ENCODE data around the gene GPR146.

DNA sequence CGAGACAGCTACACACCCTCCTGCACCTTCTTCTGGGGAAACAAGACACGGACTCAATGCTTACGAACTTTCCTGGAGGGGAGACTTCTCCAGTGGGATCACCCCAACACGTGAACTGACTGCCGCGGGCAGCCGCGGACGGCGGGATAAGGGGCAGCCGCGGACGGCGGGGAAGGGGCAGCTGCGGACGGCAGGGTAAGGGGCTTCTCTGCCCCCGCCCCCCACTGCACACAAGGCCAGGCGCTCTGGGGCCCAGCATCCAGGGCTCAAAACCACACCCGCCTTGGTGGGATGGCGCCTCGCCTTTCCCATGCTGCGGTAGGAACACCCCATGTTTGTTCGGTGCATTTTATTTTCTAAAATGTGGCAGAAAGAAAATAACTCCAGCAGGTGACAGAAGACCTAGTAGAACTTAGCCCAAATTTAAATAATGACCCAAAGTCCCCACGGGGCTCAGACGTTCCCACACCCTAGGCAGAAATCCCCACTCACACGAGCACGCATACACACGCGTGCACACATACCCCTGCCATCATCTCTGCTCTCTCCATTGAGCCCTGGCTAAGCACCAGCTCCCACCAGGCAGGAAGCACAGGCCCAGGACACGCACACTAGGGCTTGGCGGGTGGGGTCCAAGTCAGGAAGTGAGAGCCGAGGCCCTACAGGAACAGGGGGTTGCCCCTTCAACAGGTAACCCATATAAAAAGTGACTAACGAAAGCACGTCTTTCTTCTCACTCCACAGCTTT, 26.6 kb upstream of the GPR146 start:
- TF ChIP-seq CHD1 (IDR thresholded peaks at IDR 0.05; ENCODE audit: low read depth, low read length): no peak
- TF ChIP-seq EGR1 (IDR thresholded peaks at IDR 0.05; ENCODE audit: borderline replicate concordance, low read depth, low read length): no peak
- TF ChIP-seq RAD21 (IDR thresholded peaks at IDR 0.05 in 1 of 2, conservative IDR thresholded peaks at IDR 0.05 in 1 of 2; ENCODE audit: low read depth in 2 of 2, low read length in 2 of 2): no peak
- TF ChIP-seq, protein P1, sequence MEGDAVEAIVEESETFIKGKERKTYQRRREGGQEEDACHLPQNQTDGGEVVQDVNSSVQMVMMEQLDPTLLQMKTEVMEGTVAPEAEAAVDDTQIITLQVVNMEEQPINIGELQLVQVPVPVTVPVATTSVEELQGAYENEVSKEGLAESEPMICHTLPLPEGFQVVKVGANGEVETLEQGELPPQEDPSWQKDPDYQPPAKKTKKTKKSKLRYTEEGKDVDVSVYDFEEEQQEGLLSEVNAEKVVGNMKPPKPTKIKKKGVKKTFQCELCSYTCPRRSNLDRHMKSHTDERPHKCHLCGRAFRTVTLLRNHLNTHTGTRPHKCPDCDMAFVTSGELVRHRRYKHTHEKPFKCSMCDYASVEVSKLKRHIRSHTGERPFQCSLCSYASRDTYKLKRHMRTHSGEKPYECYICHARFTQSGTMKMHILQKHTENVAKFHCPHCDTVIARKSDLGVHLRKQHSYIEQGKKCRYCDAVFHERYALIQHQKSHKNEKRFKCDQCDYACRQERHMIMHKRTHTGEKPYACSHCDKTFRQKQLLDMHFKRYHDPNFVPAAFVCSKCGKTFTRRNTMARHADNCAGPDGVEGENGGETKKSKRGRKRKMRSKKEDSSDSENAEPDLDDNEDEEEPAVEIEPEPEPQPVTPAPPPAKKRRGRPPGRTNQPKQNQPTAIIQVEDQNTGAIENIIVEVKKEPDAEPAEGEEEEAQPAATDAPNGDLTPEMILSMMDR (IDR thresholded peaks at IDR 0.05; ENCODE audit: control extremely low read depth in 1 of 3, insufficient read depth in 1 of 3, low read depth in 1 of 3, low read length in 3 of 3): no peak
- no peak for TF ChIP-seq CREB1 (IDR thresholded peaks at IDR 0.05)
- TF ChIP-seq HDAC2 (IDR thresholded peaks at IDR 0.05; ENCODE audit: borderline replicate concordance in 1 of 2, low read depth in 2 of 2, low read length in 2 of 2): no peak
- TF ChIP-seq POLR2AphosphoS5 (IDR thresholded peaks at IDR 0.05; ENCODE audit: low read depth, low read length): no peak
- TF ChIP-seq GABPA (IDR thresholded peaks at IDR 0.05; ENCODE audit: borderline replicate concordance, insufficient read depth, low read length): no peak
- TF ChIP-seq CHD2 (IDR thresholded peaks at IDR 0.05; ENCODE audit: low read length): no peak
- no peak for TF ChIP-seq EZH2 (IDR thresholded peaks at IDR 0.05; ENCODE audit: low read depth, low read length, severe bottlenecking)
- no peak for TF ChIP-seq CEBPB (IDR thresholded peaks at IDR 0.05; ENCODE audit: low read depth, low read length)
- no peak for TF ChIP-seq RNF2 (IDR thresholded peaks at IDR 0.05; ENCODE audit: borderline replicate concordance, low read depth, low read length, missing control alignments, poor library complexity, severe bottlenecking)

All from H1 (cell line).